Cortex of kidney (tissue), 1 donor: ENCODE data around the gene BCL6B.
"Not testable (repeated sequence)": the region's sequence is repeated elsewhere in the genome, so short reads cannot be mapped to it uniquely, and the experiment has no call there.

ENCODE experiments used
- DNase-seq: peaks from one replicate; lab custom pipeline; 2025; lab: John Stamatoyannopoulos, UW

Gene BCL6B

GRCh38 chr17:7027335-7027734 is 4.5 kb downstream of the BCL6B start:
- DNase-seq = no peak

- DNase-seq = no peak
These were observed 6.2 kb downstream of the BCL6B start for GRCh38 chr17:7029096-7029495.

GRCh38 chr17:7029659-7030058 is 6.8 kb downstream of the BCL6B start:
- no peak for DNase-seq

GRCh38 chr17:7034955-7035590 is 12.2 kb downstream of the BCL6B start:
- DNase-seq = no peak

- DNase-seq = peak; percentile 53
These were observed 12.9 kb downstream of the BCL6B start, which contains the start of gene SLC16A13 for GRCh38 chr17:7035591-7036368. Gene SLC16A13, plus strand, starts transcription at chr17:7036015. Its CDS starts 368 bp downstream, at chr17:7036383.

GRCh38 chr17:7038025-7038862 is 15.4 kb downstream of the BCL6B start:
- DNase-seq = no peak

- no peak for DNase-seq
These were observed 17.0 kb downstream of the BCL6B start for GRCh38 chr17:7039832-7040231.

- no peak for DNase-seq
These were observed 19.0 kb downstream of the BCL6B start for GRCh38 chr17:7041607-7042500.

- no peak for DNase-seq
These were observed 19.8 kb downstream of the BCL6B start for GRCh38 chr17:7042501-7043181.

- DNase-seq = no peak
These were observed 20.3 kb downstream of the BCL6B start for GRCh38 chr17:7043182-7043496.

GRCh38 chr17:7043497-7044198 is 20.8 kb downstream of the BCL6B start, which contains the start of gene SLC16A11:
Gene SLC16A11, minus strand, starts transcription at chr17:7044092. Its CDS starts 579 bp downstream, at chr17:7043513.
- DNase-seq = no peak

- no peak for DNase-seq
These were observed 22.8 kb downstream of the BCL6B start for GRCh38 chr17:7045492-7046126.

GRCh38 chr17:7046127-7046724 is 23.4 kb downstream of the BCL6B start:
- no peak for DNase-seq

GRCh38 chr17:7046725-7047397 is 24.0 kb downstream of the BCL6B start:
- not testable (repeated sequence) for DNase-seq

GRCh38 chr17:7047566-7047965 is 24.7 kb downstream of the BCL6B start:
- DNase-seq = no peak

GRCh38 chr17:7048968-7049367 is 26.1 kb downstream of the BCL6B start:
- DNase-seq = no peak

- DNase-seq = not testable (repeated sequence)
These were observed 27.7 kb downstream of the BCL6B start for GRCh38 chr17:7050583-7050982.

GRCh38 chr17:7056386-7056785 is 33.5 kb downstream of the BCL6B start:
- no peak for DNase-seq
